HG03432 (cell line): Measurements from ENCODE around the gene DDO.
"Not testable (repeated sequence)": the region's sequence is repeated elsewhere in the genome, so short reads cannot be mapped to it uniquely, and the experiment has no call there.

ENCODE experiments used
- ATAC-seq: cut with Tn5 transposase; IDR thresholded peaks from one replicate; pipeline ENCODE4 v1.9.1; 2021; ENCODE audit warnings: mild to moderate bottlenecking, moderate library complexity; ENCODE audit not compliant: unreplicated experiment

Gene DDO

GRCh38 chr6:110415086-110415916 lies at the start of gene DDO:
TSS of gene DDO (minus strand) at chr6:110415575. CDS start at chr6:110413462, 2,113 bp downstream.
- ATAC-seq = peak; percentile 65

- ATAC-seq = no peak
These were observed 47.6 kb upstream of the DDO start for GRCh38 chr6:110462884-110463481.

- ATAC-seq = no peak
These were observed 46.0 kb upstream of the DDO start for GRCh38 chr6:110461376-110461775.

GRCh38 chr6:110459137-110459536 lies 43.8 kb upstream of the DDO start:
- ATAC-seq = no peak

GRCh38 chr6:110458476-110458875 lies 43.1 kb upstream of the DDO start:
- ATAC-seq = no peak

GRCh38 chr6:110457567-110458175 lies 42.3 kb upstream of the DDO start:
- not testable (repeated sequence) for ATAC-seq

GRCh38 chr6:110456694-110457093 lies 41.3 kb upstream of the DDO start:
- no peak for ATAC-seq

- no peak for ATAC-seq
These were observed 34.1 kb upstream of the DDO start for GRCh38 chr6:110449541-110449895.

GRCh38 chr6:110448846-110449540 lies 33.6 kb upstream of the DDO start:
- ATAC-seq = no peak

- no peak for ATAC-seq
These were observed 32.4 kb upstream of the DDO start for GRCh38 chr6:110447761-110448160.

- ATAC-seq = no peak
These were observed 31.0 kb upstream of the DDO start for GRCh38 chr6:110446405-110446804.

- ATAC-seq = no peak
These were observed 24.7 kb upstream of the DDO start for GRCh38 chr6:110440026-110440425.

GRCh38 chr6:110439356-110439755 lies 24.0 kb upstream of the DDO start:
- ATAC-seq = no peak

GRCh38 chr6:110434961-110435602 lies 19.7 kb upstream of the DDO start:
- no peak for ATAC-seq

- ATAC-seq = no peak
These were observed 17.0 kb upstream of the DDO start for GRCh38 chr6:110432285-110432900.

- no peak for ATAC-seq
These were observed 15.4 kb upstream of the DDO start for GRCh38 chr6:110430741-110431140.

- no peak for ATAC-seq
These were observed 14.9 kb upstream of the DDO start for GRCh38 chr6:110430236-110430635.

- ATAC-seq = no peak
These were observed 12.8 kb upstream of the DDO start for GRCh38 chr6:110428153-110428552.

- ATAC-seq = no peak
These were observed 10.4 kb upstream of the DDO start for GRCh38 chr6:110425816-110426215.

- ATAC-seq = no peak
These were observed 7.1 kb upstream of the DDO start for GRCh38 chr6:110422444-110422822.
